ENCODE data around the gene TENM4.

DNA sequence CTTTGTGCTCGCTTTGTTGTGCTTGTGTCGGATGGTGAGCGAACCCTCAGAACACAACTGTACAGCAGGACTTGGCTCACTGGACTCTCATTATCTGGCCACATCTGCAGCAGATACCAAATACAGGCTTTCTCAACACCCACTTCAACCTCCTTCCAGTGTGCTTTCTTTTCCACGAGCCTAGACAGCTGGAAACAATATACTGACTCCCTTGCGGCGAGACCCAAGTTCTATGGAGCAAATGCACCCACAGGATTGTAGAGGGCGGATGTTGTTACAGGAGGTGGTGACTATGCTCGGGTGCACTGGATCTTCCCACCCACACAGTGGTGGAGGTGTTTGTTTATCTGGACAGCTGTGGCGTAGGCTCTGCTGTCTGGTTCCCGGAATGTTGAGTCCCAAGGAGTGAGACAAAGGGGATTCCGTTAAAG is 204.3 kb downstream of the TENM4 start:
- TF ChIP-seq, protein P1, sequence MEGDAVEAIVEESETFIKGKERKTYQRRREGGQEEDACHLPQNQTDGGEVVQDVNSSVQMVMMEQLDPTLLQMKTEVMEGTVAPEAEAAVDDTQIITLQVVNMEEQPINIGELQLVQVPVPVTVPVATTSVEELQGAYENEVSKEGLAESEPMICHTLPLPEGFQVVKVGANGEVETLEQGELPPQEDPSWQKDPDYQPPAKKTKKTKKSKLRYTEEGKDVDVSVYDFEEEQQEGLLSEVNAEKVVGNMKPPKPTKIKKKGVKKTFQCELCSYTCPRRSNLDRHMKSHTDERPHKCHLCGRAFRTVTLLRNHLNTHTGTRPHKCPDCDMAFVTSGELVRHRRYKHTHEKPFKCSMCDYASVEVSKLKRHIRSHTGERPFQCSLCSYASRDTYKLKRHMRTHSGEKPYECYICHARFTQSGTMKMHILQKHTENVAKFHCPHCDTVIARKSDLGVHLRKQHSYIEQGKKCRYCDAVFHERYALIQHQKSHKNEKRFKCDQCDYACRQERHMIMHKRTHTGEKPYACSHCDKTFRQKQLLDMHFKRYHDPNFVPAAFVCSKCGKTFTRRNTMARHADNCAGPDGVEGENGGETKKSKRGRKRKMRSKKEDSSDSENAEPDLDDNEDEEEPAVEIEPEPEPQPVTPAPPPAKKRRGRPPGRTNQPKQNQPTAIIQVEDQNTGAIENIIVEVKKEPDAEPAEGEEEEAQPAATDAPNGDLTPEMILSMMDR (IDR thresholded peaks at IDR 0.05): no peak
- TF ChIP-seq POLR2A (IDR thresholded peaks at IDR 0.05): no peak

Measured in uterus (tissue), 2 donors.